GM12878 (cell line): ENCODE results near the gene DICER1. TPM values are rescaled to one million over a fixed set of nuclear protein-coding genes. Genes with fewer than 3 reads are reported as not detected.

Experiments used
- ATAC-seq: fragments of 200-7000 bp; cut with Tn5 transposase; 3 replicates; pipeline ENCODE4 v1.9.1; 2020; ENCODE audit warnings: mild to moderate bottlenecking, moderate library complexity
- Bru-seq: library from RNA; stranded (reverse); fragments of 400-500 nt; gene quantifications from one replicate; lab custom pipeline; 2021; lab: Mats Ljungman, UMichigan
- BruChase-seq, 2 experiments: library from RNA; stranded (reverse); fragments of 400-500 nt; gene quantifications; one replicate each; lab custom pipeline; 2021; lab: Mats Ljungman, UMichigan
- BruUV-seq: library from RNA; stranded (reverse); fragments of 400-500 nt; replicated peaks from 2 replicates; lab custom pipeline; 2021; lab: Mats Ljungman, UMichigan
- CTCF ChIA-PET: fragments of 300-600 bp; sonication (Branson Sonifier 250); formaldehyde crosslinking; extraction: SDS; loops from one replicate; lab custom pipeline; 2021; ENCODE audit warnings: inconsistent platforms; lab: Yijun Ruan, JAX
- POLR2A ChIA-PET: fragments of 350-600 bp; formaldehyde crosslinking; extraction: SDS; loops from one replicate; lab custom pipeline; 2021; ENCODE audit warnings: inconsistent platforms; lab: Charles Lee
- RAD21 ChIA-PET: fragments of 300-600 bp; sonication (Branson Sonifier 250); formaldehyde crosslinking; loops from one replicate; lab custom pipeline; 2023; ENCODE audit warnings: antibody characterized with exemption; ENCODE audit not compliant: unreplicated experiment; lab: Charles Lee
- SMC1A ChIA-PET: fragments of 300-600 bp; sonication (Branson Sonifier 250); formaldehyde crosslinking; loops from one replicate; lab custom pipeline; 2023; ENCODE audit not compliant: unreplicated experiment, uncharacterized antibody; lab: Charles Lee
- DNase-seq: peaks from one replicate; pipeline ENCODE4 v3.0.0-alpha.2; 2011; ENCODE audit warnings: low read depth, low spot score
- FAIRE-seq: peaks from 3 replicates; lab custom pipeline; 2011; peaks lifted over from hg19 to GRCh38; lab: Jason Lieb, UNC
- H2AFZ ChIP-seq: 2 replicates; pipeline ENCODE4 v1.6.0; 2011; ENCODE audit warnings: low read depth, low read length, control low read depth; ENCODE audit not compliant: control insufficient read depth
- H3K27ac ChIP-seq: 2 replicates; pipeline ENCODE4 v1.5.1; 2011; ENCODE audit warnings: control low read depth; ENCODE audit not compliant: control insufficient read depth, insufficient read depth
- H3K27me3 ChIP-seq, 2 experiments: replicated peaks in 1 of 2; 2 replicates each; pipeline versions ENCODE4 v1.6.0 to v1.6.1; 2011; ENCODE audit warnings: low read length in 1 of 2; ENCODE audit not compliant: control insufficient read depth in 2 of 2, insufficient read depth in 2 of 2
- H3K36me3 ChIP-seq, 2 experiments: 2 replicates each; pipeline ENCODE4 v1.5.1; 2011; ENCODE audit warnings: low read length in 1 of 2; ENCODE audit not compliant: control insufficient read depth in 2 of 2, insufficient read depth in 2 of 2
- H3K4me1 ChIP-seq: 2 replicates; pipeline ENCODE4 v1.6.1; 2011; ENCODE audit warnings: mild to moderate bottlenecking, low read length, moderate library complexity, mixed read lengths; ENCODE audit not compliant: control insufficient read depth, insufficient read depth
- H3K4me2 ChIP-seq: 2 replicates; pipeline ENCODE4 v1.6.0; 2011; ENCODE audit warnings: control low read depth; ENCODE audit not compliant: control insufficient read depth, insufficient read depth
- H3K4me3 ChIP-seq: fragments of 200-600 bp; sonication (generic); 2 replicates; pipeline ENCODE4 v1.5.1; 2016
- H3K79me2 ChIP-seq: 2 replicates; pipeline ENCODE4 v1.6.0; 2011; ENCODE audit warnings: low read length; ENCODE audit not compliant: control insufficient read depth, insufficient read depth
- H3K9ac ChIP-seq: 2 replicates; pipeline ENCODE4 v1.8.0; 2011; ENCODE audit warnings: low read length, control low read depth, mixed read lengths; ENCODE audit not compliant: control insufficient read depth, insufficient read depth
- H3K9me3 ChIP-seq: replicated peaks from 3 replicates; pipeline ENCODE4 v1.5.1; 2011; ENCODE audit warnings: mild to moderate bottlenecking, low read length; ENCODE audit not compliant: control insufficient read depth, insufficient read depth
- H4K20me1 ChIP-seq: 2 replicates; pipeline ENCODE4 v1.6.0; 2011; ENCODE audit not compliant: control insufficient read depth, insufficient read depth
- ASH2L ChIP-seq: fragments of 300-600, 200-600 bp; sonication (generic); IDR thresholded peaks from 2 replicates; pipeline ENCODE4 v1.6.1; 2017; ENCODE audit warnings: low read depth, mild to moderate bottlenecking, borderline replicate concordance
- BHLHE40 ChIP-seq, 2 experiments: fragments of 450-650 bp in 1 of 2; IDR thresholded peaks; 2 replicates each; pipeline ENCODE4 v1.6.1; 2011 to 2017; ENCODE audit warnings: low read depth in 2 of 2, borderline replicate concordance in 1 of 2, improper control_type of control experiment in 1 of 2, low read length in 1 of 2, mild to moderate bottlenecking in 1 of 2
- ETV6 ChIP-seq, 2 experiments: fragments of 450-650 bp in 1 of 2; IDR thresholded peaks in 1 of 2; conservative IDR thresholded peaks in 1 of 2; 2 replicates each; pipeline ENCODE4 v1.6.1; 2014; ENCODE audit warnings: antibody characterized with exemption in 1 of 2, borderline replicate concordance in 1 of 2, low read depth in 1 of 2, mild to moderate bottlenecking in 1 of 2, moderate library complexity in 1 of 2
- MTA2 ChIP-seq: fragments of 450-650 bp; IDR thresholded peaks from 2 replicates; pipeline ENCODE4 v1.6.1; 2016; ENCODE audit warnings: low read depth, mild to moderate bottlenecking, moderate library complexity
- NFXL1 ChIP-seq: fragments of 450-650 bp; IDR thresholded peaks from 2 replicates; pipeline ENCODE4 v1.6.1; 2017; ENCODE audit warnings: antibody characterized with exemption, mild to moderate bottlenecking, borderline replicate concordance
- NR2C2 ChIP-seq: IDR thresholded peaks from 2 replicates; pipeline ENCODE4 v1.6.1; 2011; ENCODE audit warnings: borderline replicate concordance, low read depth; ENCODE audit not compliant: control insufficient read depth, insufficient read length
- SIX5 ChIP-seq: IDR thresholded peaks from 2 replicates; pipeline ENCODE4 v1.6.1; 2011; ENCODE audit warnings: mild to moderate bottlenecking, low read depth, low read length, moderate library complexity; ENCODE audit not compliant: severe bottlenecking
- WRNIP1 ChIP-seq: IDR thresholded peaks from 2 replicates; pipeline ENCODE4 v1.6.1; 2011; ENCODE audit warnings: low read depth, low read length, improper control_type of control experiment, borderline replicate concordance
- ZNF217 ChIP-seq: fragments of 450-650 bp; IDR thresholded peaks from 2 replicates; pipeline ENCODE4 v1.6.1; 2017; ENCODE audit warnings: antibody characterized with exemption, mild to moderate bottlenecking
- WGBS: methylation state at CpG from one replicate; pipeline ENCODE4 v1.1.6; 2016; ENCODE audit warnings: low lambda C conversion rate; ENCODE audit not compliant: insufficient replicate concordance, insufficient coverage; ENCODE audit errors: missing lambda C conversion rate; 5-methylcytosine and 5-hydroxymethylcytosine counted together
- in situ Hi-C: fragments of 300-500 bp; cut with MboI; formaldehyde crosslinking; loops from 9 replicates; pipeline ENCODE4 v1.14.3; 2018; ENCODE audit warnings: mixed read lengths
- intact Hi-C: fragments of 100-400 bp; cut with micrococcal nuclease; formaldehyde crosslinking; loops from one replicate; pipeline ENCODE4 v1.14.2; 2022; ENCODE audit not compliant: unreplicated experiment
- long read RNA-seq, 2 experiments: library from polyadenylated mRNA; unstranded; transcript quantifications; one replicate each; pipeline ENCODE4 v2.0.0, GENCODE V29; 2019 to 2020
- polyA minus RNA-seq, 3 experiments: library from RNA; depleted of rRNA, polyadenylated mRNA; stranded (reverse); fragments of >200 nt; gene quantifications; 2 replicates each; pipeline ENCODE4 v1.2.3, GENCODE V29; 2011
- polyA plus RNA-seq, 11 experiments: library from polyadenylated mRNA; depleted of rRNA in 4 of 11; unstranded in 6 of 11; stranded (reverse) in 5 of 11; fragments of >200 nt; fragmentation: Nextera tagmentation in 4 of 11; fragmentation: Illumina TruSeq in 1 of 11; extraction: Ambion mirVana in 4 of 11; extraction: Trizol in 1 of 11; gene quantifications; 1 replicate in 1 of 11; 2 replicates in 10 of 11; pipeline versions ENCODE4 v1.2.1 to v1.2.3, GENCODE V29; 2011 to 2016; ENCODE audit warnings: inconsistent platforms in 2 of 11, missing spikeins in 2 of 11, low read depth in 1 of 11
- total RNA-seq, 4 experiments: library from RNA; depleted of rRNA in 3 of 4; stranded (reverse); fragments of >200 nt in 3 of 4; fragmentation: Illumina TruSeq in 1 of 4; extraction: Trizol in 1 of 4; gene quantifications; 2 replicates each; pipeline versions ENCODE4 v1.2.1 to v1.2.3, GENCODE V29; 2013 to 2021
- TF ChIP-seq, protein P1 (sequence below): fragments of 450-650 bp; IDR thresholded peaks from 2 replicates; pipeline ENCODE4 v1.6.1; 2016; ENCODE audit warnings: mild to moderate bottlenecking

DICER1 gene, protein sequence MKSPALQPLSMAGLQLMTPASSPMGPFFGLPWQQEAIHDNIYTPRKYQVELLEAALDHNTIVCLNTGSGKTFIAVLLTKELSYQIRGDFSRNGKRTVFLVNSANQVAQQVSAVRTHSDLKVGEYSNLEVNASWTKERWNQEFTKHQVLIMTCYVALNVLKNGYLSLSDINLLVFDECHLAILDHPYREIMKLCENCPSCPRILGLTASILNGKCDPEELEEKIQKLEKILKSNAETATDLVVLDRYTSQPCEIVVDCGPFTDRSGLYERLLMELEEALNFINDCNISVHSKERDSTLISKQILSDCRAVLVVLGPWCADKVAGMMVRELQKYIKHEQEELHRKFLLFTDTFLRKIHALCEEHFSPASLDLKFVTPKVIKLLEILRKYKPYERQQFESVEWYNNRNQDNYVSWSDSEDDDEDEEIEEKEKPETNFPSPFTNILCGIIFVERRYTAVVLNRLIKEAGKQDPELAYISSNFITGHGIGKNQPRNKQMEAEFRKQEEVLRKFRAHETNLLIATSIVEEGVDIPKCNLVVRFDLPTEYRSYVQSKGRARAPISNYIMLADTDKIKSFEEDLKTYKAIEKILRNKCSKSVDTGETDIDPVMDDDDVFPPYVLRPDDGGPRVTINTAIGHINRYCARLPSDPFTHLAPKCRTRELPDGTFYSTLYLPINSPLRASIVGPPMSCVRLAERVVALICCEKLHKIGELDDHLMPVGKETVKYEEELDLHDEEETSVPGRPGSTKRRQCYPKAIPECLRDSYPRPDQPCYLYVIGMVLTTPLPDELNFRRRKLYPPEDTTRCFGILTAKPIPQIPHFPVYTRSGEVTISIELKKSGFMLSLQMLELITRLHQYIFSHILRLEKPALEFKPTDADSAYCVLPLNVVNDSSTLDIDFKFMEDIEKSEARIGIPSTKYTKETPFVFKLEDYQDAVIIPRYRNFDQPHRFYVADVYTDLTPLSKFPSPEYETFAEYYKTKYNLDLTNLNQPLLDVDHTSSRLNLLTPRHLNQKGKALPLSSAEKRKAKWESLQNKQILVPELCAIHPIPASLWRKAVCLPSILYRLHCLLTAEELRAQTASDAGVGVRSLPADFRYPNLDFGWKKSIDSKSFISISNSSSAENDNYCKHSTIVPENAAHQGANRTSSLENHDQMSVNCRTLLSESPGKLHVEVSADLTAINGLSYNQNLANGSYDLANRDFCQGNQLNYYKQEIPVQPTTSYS (N-terminal part only)
- 246 and 321 TPM in 2 replicates for total RNA-seq (2013; cell fraction: nucleolus; rRNA removed)
- total RNA-seq (2014; rRNA removed) (69.4 and 86.8 TPM in 2 replicates), total RNA-seq (2014; rRNA removed; fragmentation: Illumina TruSeq; extraction: Trizol) (42.8 and 46.1 TPM in 2 replicates), total RNA-seq (2021) (47.9 and 51.9 TPM in 2 replicates), polyA plus RNA-seq (2011; rRNA removed) (70.8 and 85.7 TPM in 2 replicates), polyA plus RNA-seq (2014; fragmentation: Illumina TruSeq; extraction: Trizol) (43.1 and 43.6 TPM in 2 replicates), polyA plus RNA-seq (2014; fragmentation: Nextera tagmentation; extraction: Ambion mirVana) (1 to 10 TPM; 6.8 to 9.8 TPM), polyA plus RNA-seq (2014; rRNA removed) (22.2 and 28.7 TPM in 2 replicates), polyA plus RNA-seq (2016; fragmentation: Nextera tagmentation; extraction: Ambion mirVana) (10 to 100 TPM; 29.2 to 31.4 TPM), polyA minus RNA-seq (2011; rRNA and poly(A)+ RNA removed) (83.1 and 96.8 TPM in 2 replicates), Bru-seq, nascent RNA (percentile 90 among the genes with signal in this experiment), BruChase-seq, experiment 1, labeled RNA remaining after a 6-hour chase (percentile 92 among the genes with signal in this experiment), BruChase-seq, experiment 2, labeled RNA remaining after a 2-hour chase (percentile 94 among the genes with signal in this experiment)
- polyA plus RNA-seq (2011; ENCODE audit: low read depth) = 19.6 TPM
- 26.8 and 32.2 TPM in 2 replicates for polyA plus RNA-seq (2011; cell fraction: cytosol; rRNA removed)
- polyA plus RNA-seq (2011; cell fraction: nucleus; rRNA removed) = 67.8 and 75.4 TPM in 2 replicates
- polyA plus RNA-seq (2012) = 18.2 and 18.4 TPM in 2 replicates
- polyA minus RNA-seq (2011; cell fraction: cytosol; rRNA and poly(A)+ RNA removed) = 27.8 and 30.6 TPM in 2 replicates
- polyA minus RNA-seq (2011; cell fraction: nucleus; rRNA and poly(A)+ RNA removed) = 89.8 and 92.1 TPM in 2 replicates
- long read RNA-seq, experiment 1, partial matches to known transcripts = 2 of 5 reads
- long read RNA-seq, experiment 1, other reads (novel, unspliced or antisense) = 3 of 5 reads
- long read RNA-seq, experiment 2, partial matches to known transcripts = 19 of 34 reads
- long read RNA-seq, experiment 2, other reads (novel, unspliced or antisense) = 14 of 34 reads

DNA sequence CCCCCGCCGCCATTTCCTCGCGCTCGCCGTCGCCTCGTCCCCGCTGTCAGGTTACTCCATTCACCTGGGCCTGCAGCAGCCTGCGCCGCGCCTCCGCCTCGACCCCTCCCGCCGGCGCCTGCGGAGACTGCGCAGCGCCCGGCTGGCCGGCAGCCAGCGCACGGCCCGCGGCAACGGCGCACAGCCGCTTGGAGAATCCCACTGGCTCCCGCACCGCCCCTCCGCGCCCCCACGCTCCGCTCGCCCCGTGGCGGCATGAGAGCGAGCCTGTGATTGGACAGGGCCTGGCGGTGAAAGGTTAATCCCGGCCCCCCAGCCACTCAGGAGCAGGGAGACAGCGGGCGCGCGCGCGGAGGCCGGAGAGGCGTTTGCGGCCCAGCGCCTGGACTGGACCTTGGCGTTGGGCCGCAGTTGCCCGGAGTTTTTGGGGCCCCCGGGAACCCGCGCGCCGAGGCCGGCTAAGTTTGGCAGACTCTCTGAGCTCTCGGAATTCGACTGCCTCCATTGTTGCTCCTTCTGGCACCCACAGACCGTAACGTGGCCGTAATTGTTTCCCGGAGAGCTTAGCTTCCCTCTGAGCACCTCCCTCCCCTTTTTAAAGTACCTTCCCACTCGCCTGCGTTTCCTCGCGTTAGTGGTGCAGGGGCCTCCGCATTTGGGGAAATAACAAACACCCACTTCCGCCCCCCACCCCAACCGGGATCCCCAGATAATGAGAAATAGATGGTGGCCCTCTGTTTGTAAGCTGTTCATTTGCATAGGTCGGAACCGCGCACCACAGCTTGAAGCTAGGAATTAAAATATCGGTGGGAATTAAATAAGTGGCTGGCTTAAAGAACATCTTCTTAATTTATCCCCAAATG, at the start of gene DICER1:
Gene DICER1 (minus strand): TSS at position 203 of the 863 bp plus-strand sequence. CDS start 24,071 bp downstream, outside the sequence.
- WGBS = 2% methylated on average over 45 of the region's 77 CpGs
- CTCF ChIA-PET = interaction anchor here (1.1 kb wide), 1 partner anchor 26 kb away, joined by 5 read pairs; no protein-coding TSS in a partner anchor
- intact Hi-C loops (loop anchor here (5.0 to 10.0 kb wide), 4 partner anchors 110 to 377 kb away; partner anchors contain the start of gene GLRX5), in situ Hi-C loops (no loop called here)
- Histone ChIP-seq H3K9ac (peak within 1 kb of the TSS; percentile 98), H3K36me3 (no peaks in the 10 kb centered on the region), H3K27ac (peak within 1 kb of the TSS; percentile 95), H4K20me1 (no peaks in the 10 kb centered on the region), H3K4me3 (peak within 1 kb of the TSS; percentile 89), H3K9me3 (no peaks in the 10 kb centered on the region), H3K79me2 (peaks cover 50% of the 10 kb centered on the region), H3K4me2 (peak within 1 kb of the TSS; percentile 68), H2AFZ (peak within 1 kb of the TSS; percentile 90), H3K27me3 (no peaks in the 10 kb centered on the region), H3K4me1 (peaks cover 8% of the 10 kb centered on the region; the same call in 1 of the 2 replicates)
- FAIRE-seq = peak; percentile 91
- SMC1A ChIA-PET = interaction anchor here (1.3 to 1.7 kb wide), 4 partner anchors 10 to 26 kb away, joined by 6 to 14 read pairs (median 7); no protein-coding TSS in a partner anchor
- RAD21 ChIA-PET = interaction anchor here (0.9 to 1.4 kb wide), 5 partner anchors 10 to 28 kb away, joined by 3 to 7 read pairs (median 3); no protein-coding TSS in a partner anchor
- POLR2A ChIA-PET = interaction anchor here (0.8 to 1.2 kb wide), 6 partner anchors 17 to 112 kb away, joined by 3 to 5 read pairs (median 3); no protein-coding TSS in a partner anchor
- ATAC-seq = peak; percentile 85
- DNase-seq = peak; percentile 44
- TSS peak; percentile 86 for BruUV-seq
- TF ChIP-seq WRNIP1 (no peak), ASH2L (peak; percentile 80), NR2C2 (peak; percentile 78), BHLHE40 (IDR thresholded peaks at IDR 0.05; ENCODE audit: borderline replicate concordance in 1 of 2, low read depth in 2 of 2, low read length in 1 of 2) (peak; percentile 7 to 45; a peak in 2 of 4 replicates), NFXL1 (no peak), ETV6 (conservative IDR thresholded peaks at IDR 0.05 in 1 of 2, IDR thresholded peaks at IDR 0.05 in 1 of 2; ENCODE audit: borderline replicate concordance in 1 of 2, low read depth in 1 of 2) (peak in 1 of 2 experiments; percentile 75; a peak in 2 of 4 replicates), SIX5 (peak; percentile 27), MTA2 (peak; percentile 78), ZNF217 (peak; percentile 99)
- TF ChIP-seq, protein P1, sequence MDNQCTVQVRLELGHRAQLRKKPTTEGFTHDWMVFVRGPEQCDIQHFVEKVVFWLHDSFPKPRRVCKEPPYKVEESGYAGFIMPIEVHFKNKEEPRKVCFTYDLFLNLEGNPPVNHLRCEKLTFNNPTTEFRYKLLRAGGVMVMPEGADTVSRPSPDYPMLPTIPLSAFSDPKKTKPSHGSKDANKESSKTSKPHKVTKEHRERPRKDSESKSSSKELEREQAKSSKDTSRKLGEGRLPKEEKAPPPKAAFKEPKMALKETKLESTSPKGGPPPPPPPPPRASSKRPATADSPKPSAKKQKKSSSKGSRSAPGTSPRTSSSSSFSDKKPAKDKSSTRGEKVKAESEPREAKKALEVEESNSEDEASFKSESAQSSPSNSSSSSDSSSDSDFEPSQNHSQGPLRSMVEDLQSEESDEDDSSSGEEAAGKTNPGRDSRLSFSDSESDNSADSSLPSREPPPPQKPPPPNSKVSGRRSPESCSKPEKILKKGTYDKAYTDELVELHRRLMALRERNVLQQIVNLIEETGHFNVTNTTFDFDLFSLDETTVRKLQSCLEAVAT = 0 out of 2 replicates have a peak, but pooled peaks have one; percentile 39
